GM19193 (cell line): Measurements from ENCODE around the gene ZNF516.

Experiments
- POLR2A ChIP-seq: IDR thresholded peaks from 4 replicates; pipeline ENCODE4 v1.6.1; 2011; ENCODE audit not compliant: insufficient read depth, insufficient read length; ENCODE audit errors: extremely low read depth

ZNF516 gene

GRCh38 chr18:76495006-76495370 lies at the start of gene ZNF516:
TSS of gene ZNF516 (minus strand) at chr18:76495242. CDS start at chr18:76443054, 52,188 bp downstream.
- TF ChIP-seq POLR2A: no peak

- TF ChIP-seq POLR2A: no peak
Observed at GRCh38 chr18:76538846-76539245, 43.8 kb upstream of the ZNF516 start.

GRCh38 chr18:76537621-76538020 lies 42.6 kb upstream of the ZNF516 start:
- TF ChIP-seq POLR2A: no peak

GRCh38 chr18:76532875-76533274 lies 37.8 kb upstream of the ZNF516 start:
- no peak for TF ChIP-seq POLR2A

- no peak for TF ChIP-seq POLR2A
Observed at GRCh38 chr18:76530846-76531245, 35.8 kb upstream of the ZNF516 start.

- TF ChIP-seq POLR2A: no peak
Observed at GRCh38 chr18:76530391-76530790, 35.3 kb upstream of the ZNF516 start.

GRCh38 chr18:76529433-76529811 lies 34.4 kb upstream of the ZNF516 start:
- TF ChIP-seq POLR2A: no peak

GRCh38 chr18:76528477-76529432 lies 33.7 kb upstream of the ZNF516 start:
- TF ChIP-seq POLR2A: no peak

- no peak for TF ChIP-seq POLR2A
Observed at GRCh38 chr18:76525911-76526310, 30.9 kb upstream of the ZNF516 start.

- TF ChIP-seq POLR2A: no peak
Observed at GRCh38 chr18:76524900-76525698, 30.1 kb upstream of the ZNF516 start.

GRCh38 chr18:76524477-76524876 lies 29.4 kb upstream of the ZNF516 start:
- no peak for TF ChIP-seq POLR2A

- TF ChIP-seq POLR2A: no peak
Observed at GRCh38 chr18:76522551-76522950, 27.5 kb upstream of the ZNF516 start.

- TF ChIP-seq POLR2A: no peak
Observed at GRCh38 chr18:76522122-76522503, 27.1 kb upstream of the ZNF516 start.

GRCh38 chr18:76521417-76522121 lies 26.5 kb upstream of the ZNF516 start:
- no peak for TF ChIP-seq POLR2A
